GM19452 (cell line): Measurements from ENCODE around the gene API5.
"Not testable (repeated sequence)": the region's sequence is repeated elsewhere in the genome, so short reads cannot be mapped to it uniquely, and the experiment has no call there.

Experiments
- ATAC-seq: cut with Tn5 transposase; IDR thresholded peaks from one replicate; pipeline ENCODE4 v1.9.1; 2021; ENCODE audit not compliant: unreplicated experiment

API5 gene

DNA sequence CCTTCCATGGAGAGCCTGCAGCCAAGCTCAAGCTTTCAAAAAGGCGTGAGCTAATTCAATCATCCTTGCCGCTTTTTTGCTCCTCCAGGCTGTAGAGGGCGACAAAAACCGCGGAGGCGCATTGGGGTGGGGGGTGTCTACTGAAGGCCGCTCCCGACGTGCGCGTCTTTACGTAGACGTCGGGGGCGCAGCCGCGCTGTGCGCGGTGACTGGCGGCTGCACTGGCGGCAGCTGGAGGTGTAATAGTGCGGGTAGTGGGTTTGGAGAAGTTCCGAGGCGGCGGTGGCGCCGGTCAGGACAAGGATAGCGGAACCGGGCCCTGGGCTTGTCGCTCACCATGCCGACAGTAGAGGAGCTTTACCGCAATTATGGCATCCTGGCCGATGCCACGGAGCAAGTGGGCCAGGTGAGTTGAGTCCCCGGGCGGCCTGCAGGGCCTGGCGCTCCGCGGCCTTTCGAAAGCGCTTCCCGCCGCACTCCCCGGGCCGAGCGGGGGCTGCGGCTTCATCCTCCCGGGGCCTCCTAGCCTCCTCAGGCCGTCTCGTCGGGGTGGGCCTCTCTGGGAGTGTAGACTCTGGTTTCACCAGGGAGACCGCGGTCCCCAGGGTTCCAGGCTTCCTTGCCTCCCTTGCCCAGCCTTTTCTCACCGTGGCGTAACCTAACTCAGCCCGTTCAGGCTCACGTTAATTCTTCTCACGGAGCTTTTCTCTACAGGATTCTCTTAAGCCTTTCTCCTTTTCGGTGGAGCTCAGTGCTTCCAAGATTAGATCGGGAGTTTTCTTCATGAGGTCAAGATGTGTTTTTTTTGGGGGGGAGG is at the start of gene API5:
API5 (plus strand) TSS at position 206 of the 817 bp plus-strand sequence; CDS start at position 338, 132 bp downstream.
- peak; percentile 97 for ATAC-seq

DNA sequence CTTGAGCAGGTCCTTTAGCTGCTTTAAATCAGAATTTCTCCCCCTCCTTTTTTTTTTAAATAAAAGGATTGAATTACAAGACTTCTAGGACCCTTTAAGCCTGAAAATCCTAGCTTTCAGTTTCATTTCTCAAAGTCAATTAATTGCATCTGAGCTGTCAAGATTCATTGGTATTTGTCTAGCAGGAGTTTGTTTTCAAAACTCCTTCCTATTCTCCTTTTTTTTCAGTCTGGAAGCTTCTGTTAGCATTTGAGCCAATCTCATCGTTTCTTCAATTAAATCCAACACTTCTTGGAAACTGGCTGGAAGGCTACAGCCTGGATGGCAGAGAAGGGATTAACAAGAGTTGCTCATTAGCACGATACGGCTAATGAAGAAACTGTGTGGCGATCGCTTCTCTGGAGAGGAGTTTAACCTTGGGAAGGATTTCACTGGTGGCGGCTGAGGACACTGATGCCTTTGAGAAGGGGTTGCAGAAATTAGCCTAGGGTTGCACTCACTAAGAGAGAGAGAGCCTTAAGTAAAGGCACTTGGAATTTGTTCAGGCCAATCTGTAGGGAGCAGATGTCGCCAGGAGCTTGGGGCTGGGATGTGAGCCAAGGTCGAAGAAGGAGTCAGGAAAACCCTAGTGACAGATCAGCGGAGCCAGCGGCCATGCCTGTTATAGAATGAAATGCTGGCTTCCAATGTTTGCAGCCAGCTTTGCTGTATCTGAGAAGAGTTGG is 43.8 kb upstream of the API5 start:
- ATAC-seq = no peak

DNA sequence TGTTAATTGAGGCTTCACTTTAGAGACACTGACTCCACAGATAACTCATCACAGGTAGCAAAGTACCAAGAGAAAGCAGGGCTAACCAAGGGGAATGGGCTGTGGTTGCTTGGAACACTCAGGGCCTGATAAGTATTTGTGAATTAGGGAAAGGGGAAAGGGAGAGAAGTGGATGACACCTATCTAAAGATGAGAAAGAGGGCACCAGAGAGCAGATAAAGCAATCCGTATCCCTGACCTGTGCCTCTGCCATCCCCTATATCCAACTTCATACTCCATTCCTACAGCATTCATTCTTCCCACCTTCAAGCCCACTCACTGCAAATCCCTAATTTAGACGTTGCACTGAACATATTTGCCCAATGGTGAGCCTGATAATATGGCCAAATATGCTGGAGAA is 43.0 kb upstream of the API5 start:
- ATAC-seq = no peak

DNA sequence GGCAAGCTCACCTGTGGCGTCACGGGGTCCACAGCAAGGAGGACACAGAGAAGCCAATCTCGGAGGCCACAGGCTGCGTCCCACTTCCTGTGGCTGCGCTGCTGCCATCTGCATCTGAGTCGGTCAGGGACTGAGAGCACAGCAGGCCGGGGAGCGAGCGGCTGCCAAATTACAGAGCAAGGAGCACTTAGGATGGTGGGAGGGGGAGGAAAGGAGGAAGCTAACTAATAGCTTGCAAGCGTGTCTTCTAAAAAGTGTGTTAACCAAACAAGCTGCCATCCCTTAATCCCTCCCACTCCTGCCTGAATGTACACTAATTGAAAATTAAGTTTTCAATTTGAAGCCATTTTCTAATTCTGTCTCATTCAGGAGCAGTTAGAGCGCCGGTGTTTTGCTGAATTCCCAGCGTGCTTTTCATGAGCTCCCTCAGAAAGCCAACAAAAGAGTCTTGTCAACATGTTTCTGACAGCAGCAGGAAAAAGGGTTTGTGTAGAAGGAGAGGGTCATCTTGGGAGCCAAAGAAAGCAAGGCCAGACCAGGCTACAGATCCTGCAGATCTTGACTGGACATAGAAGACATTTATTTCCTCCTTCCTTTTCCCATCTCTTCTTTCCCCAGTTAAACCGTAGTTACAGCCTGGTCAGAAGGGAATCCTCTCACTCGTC is 42.4 kb upstream of the API5 start:
- no peak for ATAC-seq

DNA sequence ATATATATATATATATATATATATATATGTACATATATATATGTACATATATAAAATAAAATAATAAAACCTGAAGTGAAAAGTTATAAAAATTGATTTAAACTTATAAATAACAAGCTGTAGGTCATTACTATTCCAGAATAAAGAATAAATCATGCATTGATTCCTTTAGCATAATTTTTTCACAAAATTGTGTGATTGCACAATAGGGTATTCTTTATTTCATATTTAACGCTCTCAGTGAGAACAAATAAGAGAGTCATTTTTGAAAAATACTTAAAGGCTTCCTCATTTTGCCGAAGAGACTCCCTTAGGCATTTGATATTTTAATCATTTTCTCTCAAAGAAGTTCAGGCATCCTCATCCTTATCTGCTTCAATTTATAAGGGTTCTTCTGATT is 41.3 kb upstream of the API5 start:
- no peak for ATAC-seq

DNA sequence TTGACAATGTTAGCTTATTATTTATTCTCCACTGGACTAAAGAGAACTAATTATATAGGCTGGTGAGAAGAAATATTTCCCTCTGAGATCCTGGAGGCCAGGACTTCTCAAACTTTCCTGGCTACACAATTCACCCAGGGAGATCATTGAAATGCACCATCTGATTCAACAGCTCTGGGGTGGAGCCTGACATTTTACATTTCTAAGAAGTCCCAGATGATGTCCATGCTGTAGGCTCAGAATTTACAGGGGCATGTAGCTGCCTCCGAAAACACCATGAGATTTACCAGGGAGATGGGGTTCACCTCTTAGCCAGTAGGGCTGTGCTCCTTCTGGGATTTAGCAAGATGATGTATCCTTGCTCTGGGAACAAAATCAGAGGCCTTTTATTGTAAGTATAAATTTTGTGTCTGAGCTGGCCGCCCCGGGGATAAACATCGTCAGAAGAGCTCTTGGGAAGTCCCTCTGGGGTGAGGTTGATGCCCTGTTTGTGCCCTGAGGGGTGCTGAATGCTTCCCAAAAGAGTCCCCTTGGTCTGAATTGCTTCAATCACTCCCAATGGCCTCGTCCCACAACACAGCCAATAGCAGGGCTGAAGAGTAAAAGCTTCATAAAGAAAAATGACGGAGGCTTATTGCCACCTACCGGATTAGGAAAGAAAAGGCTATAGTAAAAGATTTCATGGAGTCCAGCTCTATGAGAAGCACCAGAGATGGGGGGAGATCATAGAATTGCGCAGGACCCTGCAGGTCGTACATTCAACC is 33.4 kb upstream of the API5 start:
- no peak for ATAC-seq

DNA sequence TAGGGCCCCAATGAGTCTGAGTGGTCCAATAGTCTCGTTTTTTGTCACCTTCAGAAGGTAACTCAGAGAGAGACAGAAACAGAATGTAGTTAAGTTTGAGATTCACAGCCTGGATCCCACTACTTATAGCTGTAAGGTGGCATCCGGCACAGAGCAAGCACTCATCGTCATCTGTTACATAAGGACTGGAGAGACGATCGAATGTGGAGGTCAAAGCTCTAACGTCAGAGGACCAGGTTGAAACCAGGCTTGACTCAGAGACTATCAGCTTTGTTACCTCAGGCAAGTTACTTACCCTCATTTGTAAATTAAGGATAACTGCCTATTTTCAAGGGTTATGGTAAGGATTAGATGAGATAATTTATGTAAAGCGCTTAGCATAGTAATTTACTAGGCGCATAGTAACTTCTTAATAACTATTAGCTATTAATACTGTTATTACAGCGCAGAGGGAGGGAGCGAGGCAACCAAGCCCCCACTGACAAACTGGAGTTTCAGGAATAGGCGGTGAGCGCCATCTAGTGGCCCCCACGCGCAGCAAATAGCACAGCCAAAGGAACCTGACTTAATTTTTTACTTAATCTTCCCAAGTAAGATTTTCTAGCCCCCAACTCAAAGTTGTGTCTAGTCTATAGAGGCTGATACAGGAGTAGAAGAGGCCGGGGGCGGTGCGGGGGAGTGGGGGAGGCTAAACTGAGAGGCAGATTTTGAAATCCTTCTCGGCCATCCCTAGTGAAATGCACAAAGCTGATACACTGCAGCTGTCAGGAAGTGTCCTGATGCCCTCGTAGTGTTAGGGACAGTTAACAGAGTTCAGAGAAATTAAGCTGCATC is 29.0 kb upstream of the API5 start:
- ATAC-seq = peak; percentile 78

DNA sequence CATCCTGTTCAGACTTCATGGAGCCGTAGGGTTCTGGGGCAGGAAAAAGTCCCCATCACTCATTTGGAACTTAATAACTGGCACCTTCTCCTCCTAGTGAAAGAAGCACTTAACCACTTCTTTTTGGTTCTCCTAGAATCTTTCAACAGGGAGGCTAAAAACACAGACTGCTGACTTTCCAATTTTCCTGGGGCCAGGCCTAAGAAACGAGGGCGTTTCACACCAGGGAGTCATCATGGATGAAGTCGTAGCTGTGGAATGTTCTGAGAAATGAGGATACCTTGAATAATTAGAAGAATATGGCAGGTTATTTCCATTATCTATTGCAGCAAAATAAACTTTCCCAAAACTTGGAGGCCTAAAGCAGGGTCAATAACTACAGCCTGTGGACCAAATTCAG is 26.0 kb upstream of the API5 start:
- no peak for ATAC-seq

DNA sequence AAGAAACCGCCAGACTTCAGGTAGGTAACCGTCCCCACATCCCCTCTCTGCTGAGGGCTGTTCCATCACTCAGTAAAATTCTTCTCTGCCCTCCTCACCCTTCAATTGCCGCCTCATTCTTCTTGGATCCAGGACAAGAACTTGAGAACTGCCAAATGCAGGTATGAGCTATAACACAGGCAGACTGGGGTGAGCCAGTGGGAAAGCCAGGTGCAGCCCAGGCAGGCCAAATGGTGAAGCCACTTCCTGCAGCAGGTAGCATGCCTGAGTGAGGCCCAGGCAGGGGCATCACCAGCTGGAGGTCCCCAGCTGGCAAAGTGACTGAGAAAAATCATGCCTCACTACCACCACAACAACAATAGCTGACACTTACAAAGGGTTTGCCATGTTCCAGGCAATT is 22.4 kb upstream of the API5 start:
- no peak for ATAC-seq

DNA sequence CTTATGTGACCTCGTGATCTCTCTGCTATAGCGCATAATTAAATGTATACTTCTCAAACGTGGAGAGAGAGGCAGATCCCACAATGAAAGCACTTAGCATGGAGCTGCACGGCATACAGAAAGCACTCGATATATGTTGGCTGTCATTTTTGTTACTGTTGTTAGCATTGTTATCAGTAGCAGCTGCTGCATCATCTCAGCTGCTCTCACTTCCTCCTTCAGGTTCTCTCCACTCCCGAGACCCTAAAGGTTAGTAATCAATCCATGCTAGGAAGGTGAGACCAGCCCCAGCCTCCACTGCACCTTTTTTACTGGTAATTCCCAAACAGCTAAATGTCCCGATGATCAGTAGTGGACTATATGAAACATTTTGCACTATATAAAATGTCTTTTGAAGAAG is 13.4 kb upstream of the API5 start:
- ATAC-seq = no peak

DNA sequence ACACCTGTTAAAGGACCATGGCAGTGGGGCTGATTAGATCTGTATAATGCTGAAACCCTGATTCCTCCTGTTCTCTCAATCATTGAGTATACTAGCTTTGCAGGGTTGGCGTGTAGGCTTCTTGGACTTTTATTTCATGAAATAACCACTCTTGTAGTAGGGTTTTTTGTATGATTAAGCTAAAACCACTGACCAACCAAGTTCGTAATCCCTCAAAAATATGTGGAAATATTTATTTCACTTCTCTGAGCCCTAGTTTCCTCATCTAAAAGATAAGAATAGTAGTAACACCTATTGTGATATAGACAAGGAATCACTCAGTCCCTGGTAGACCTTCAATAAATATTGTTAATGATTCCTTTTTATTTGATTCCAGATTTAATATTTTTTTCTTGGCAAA is 4.2 kb downstream of the API5 start:
- no peak for ATAC-seq

DNA sequence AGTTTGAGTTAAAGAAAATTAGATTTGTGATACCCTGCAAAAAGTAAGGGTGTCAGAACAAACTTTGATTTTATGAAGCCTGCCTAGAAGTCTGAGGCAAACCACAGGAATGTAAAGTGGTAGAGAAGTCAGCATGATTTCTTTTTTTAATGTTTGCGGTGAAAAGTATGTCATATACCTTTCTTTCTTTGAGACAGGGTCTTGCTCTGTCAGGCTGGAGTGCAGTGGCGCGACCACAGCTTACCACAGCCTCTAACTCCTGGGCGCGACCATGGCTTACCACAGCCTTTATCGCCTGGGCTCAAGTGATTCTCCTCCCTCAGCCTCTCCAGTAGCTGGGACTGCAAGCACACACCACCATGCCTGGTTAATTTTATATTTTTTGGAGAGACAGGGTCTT is 4.7 kb downstream of the API5 start:
- ATAC-seq = no peak

DNA sequence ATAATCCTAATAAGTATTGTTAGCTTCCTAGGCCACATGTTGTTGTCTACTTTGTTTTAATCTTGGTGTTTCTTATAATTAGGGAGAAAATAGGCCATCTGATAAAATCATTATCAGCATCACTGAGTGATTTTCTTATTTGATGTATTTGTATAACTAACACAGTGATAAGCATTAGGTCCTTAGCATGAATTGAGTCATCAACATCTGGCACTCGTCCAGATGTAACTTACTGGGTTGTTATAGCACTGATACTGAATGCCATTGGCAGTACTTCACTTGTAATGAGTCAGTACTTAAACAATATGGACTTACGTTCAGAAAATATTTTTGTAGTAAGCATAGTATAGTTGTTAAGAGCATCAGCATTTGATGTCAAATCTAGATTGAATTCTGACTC is 16.2 kb downstream of the API5 start:
- ATAC-seq = no peak

DNA sequence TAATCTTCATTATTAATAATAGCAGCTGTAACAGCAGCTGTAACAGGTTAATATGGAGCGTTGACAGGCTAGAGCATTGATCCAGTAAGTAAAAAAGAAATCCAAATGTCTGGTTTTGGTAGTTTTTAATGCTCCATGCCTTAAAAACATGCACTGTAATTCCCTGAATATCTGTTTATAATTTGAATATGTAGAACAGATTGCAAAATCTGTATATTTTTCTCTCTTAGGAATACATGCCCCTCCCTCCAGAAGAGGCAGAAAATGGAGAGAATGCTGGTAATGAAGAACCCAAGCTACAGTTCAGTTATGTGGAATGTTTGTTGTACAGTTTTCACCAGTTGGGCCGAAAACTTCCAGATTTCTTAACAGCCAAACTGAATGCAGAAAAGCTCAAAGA is 16.7 kb downstream of the API5 start:
- no peak for ATAC-seq

DNA sequence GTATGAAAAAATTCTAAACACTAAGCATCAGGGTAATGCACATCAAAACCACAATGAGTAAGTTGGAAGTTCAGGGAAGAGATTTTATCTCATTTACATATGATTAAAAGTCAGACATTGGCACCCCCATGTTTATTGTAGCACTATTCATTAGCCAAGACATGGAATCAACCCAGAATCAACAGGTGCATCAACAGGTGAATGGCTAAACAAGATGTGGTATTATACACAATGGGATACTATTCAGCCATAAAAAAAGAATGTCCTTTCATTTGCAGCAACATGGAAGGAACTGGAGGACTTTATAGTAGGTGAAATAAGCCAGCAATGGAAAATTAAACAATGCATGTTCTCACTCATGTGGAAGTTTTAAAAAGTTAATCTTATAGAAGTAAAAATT is 29.4 kb downstream of the API5 start:
- no peak for ATAC-seq

DNA sequence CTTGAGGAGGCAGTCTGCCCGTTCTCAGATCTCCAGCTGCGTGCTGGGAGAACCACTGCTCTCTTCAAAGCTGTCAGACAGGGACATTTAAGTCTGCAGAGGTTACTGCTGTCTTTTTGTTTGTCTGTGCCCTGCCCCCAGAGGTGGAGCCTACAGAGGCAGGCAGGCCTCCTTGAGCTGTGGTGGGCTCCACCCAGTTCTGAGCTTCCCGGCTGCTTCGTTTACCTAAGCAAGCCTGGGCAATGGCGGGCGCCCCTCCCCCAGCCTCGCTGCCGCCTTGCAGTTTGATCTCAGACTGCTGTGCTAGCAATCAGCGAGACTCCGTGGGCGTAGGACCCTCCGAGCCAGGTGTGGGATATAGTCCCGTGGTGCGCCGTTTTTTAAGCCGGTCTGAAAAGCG is 39.6 kb downstream of the API5 start:
- not testable (repeated sequence) for ATAC-seq

DNA sequence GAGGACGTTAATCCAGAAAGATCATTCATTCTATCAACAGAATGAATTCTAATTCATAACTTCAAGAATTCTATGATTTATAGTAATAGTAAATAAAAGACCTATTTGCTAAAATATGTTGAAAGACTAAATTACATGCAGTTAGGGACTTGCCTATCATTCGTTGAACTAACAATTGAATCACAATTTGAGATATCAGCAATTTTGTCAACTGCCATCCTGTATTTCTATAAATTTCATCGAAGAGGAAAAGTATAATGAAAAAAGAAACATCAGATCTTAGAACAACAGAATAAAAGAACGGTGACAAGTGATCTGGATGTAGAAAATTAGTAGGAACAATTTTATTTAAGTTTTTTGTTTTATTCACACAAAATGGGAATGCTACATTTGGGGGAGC is 42.5 kb downstream of the API5 start:
- ATAC-seq = no peak

DNA sequence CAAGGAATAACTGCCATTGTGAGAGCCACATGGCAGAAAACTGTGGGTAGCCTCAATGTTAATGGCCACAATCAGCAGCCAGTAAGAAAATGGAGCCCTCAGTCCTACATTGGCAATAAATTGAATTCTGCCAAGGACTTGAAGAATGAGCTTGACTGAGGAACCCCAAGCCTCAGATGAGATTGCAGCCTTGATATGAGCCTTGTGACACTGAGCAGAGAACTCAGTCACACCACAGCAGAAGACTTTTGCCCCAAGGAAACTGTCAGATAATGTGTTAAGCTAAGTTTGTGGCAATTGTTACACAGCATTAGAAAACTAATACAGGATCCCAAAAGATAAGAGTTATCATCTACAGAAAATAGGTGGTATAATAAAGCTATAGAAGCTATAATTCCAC is 44.5 kb downstream of the API5 start:
- no peak for ATAC-seq

DNA sequence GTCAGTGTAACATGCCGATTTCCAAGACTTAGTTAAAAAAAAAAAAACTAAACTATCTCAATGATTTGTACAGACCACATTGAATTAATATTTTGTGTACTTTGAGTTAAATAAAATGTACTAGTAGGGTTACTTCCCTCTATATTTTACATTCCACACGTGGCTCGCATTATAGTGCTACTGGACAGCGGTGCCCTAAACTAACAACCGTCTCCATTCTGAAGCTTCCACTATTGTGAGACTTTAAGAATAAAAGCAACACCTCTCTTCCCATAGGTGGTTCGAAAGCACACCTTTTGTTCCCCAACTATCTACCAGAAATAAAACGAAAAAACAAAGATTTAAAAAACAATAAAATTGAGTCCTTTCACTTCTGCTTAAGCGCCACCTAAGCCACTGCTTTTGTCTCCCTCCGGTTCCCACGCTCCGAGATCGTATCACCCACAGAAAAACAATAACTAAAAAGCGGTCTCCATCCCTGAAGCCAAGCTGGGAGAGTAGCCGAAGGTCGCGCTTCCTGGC is 46.5 kb downstream of the API5 start:
- no peak for ATAC-seq

DNA sequence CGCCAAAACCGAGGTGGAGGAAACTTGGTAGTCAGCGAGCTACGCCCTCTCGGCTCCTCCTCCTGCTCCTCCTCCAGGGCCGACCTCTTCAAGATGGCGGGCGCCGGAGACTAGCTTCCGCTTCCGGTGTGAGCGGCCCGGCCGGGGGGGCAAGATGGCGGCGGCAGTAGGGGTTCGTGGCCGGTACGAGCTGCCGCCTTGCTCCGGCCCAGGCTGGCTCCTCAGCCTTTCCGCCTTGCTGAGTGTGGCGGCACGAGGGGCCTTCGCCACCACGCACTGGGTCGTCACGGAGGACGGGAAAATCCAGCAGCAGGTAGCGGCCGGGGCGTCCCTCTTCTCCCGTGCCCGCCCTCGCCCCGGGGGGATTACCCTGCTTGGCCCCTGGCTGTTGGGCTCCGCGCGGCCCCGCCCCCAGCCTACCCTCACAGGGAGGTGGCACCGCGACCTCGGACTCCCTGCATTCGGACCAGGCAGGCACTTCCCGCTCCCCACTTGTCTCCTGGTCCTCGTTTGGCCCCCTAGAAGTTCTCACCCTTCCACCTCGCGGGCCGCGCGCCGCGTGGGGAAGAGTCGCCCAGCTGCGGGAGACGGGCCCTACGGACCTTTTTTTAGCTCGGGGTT is 47.1 kb downstream of the API5 start, which contains the start of gene TTC17:
TTC17 (plus strand) TSS at position 120 of the 621 bp plus-strand sequence; CDS start at position 155, 35 bp downstream.
- ATAC-seq = peak; percentile 94
